HEK293 (cell line): ENCODE results near the gene LIME1.

Source experiments
- CTCF ChIA-PET: fragments of 350-600 bp; formaldehyde crosslinking; extraction: SDS; loops from one replicate; lab custom pipeline; 2021; ENCODE audit warnings: antibody characterized with exemption; lab: Yijun Ruan, JAX
- POLR2A ChIA-PET: fragments of 300-600 bp; formaldehyde crosslinking; extraction: SDS; loops from one replicate; lab custom pipeline; 2020; ENCODE audit warnings: antibody characterized with exemption, inconsistent platforms; lab: Yijun Ruan, JAX
- H3K27ac ChIP-seq: fragments of 200-500 bp; sonication (Bioruptor generic); 2 replicates; pipeline ENCODE4 v1.5.1; 2014; ENCODE audit warnings: low read depth, low read length, control low read depth, inconsistent platforms; ENCODE audit errors: extremely low read depth
- H3K36me3 ChIP-seq, 2 experiments: fragments of 200-500 bp in 1 of 2; sonication (Bioruptor generic) in 1 of 2; 1 replicate in 1 of 2; 2 replicates in 1 of 2; pipeline ENCODE4 v1.5.1; 2014 to 2017; ENCODE audit warnings: inconsistent platforms in 2 of 2, low read length in 2 of 2; ENCODE audit not compliant: control insufficient read depth in 2 of 2, insufficient read depth in 1 of 2
- H3K4me1 ChIP-seq: fragments of 200-500 bp; sonication (Bioruptor generic); 2 replicates; pipeline ENCODE4 v1.5.1; 2014; ENCODE audit warnings: mild to moderate bottlenecking, low read length, inconsistent platforms; ENCODE audit not compliant: control insufficient read depth, insufficient read depth
- H3K4me3 ChIP-seq: 2 replicates; pipeline ENCODE4 v1.5.1; 2011; ENCODE audit warnings: low read depth, mild to moderate bottlenecking, control low read depth, low read length, moderate library complexity
- H3K9me3 ChIP-seq: fragments of 200-500 bp; sonication (Bioruptor generic); 2 replicates; pipeline ENCODE4 v1.5.1; 2014; ENCODE audit warnings: low read depth, low read length, inconsistent platforms; ENCODE audit not compliant: control insufficient read depth, insufficient read depth
- EGR2 ChIP-seq: fragments of 450-650 bp; formaldehyde crosslinking; IDR thresholded peaks from 2 replicates; pipeline ENCODE4 v1.5.1; 2016; ENCODE audit warnings: low read depth, missing biosample characterization, missing genetic modification characterization
- GLIS1 ChIP-seq: fragments of 450-650 bp; formaldehyde crosslinking; IDR thresholded peaks from 2 replicates; pipeline ENCODE4 v1.5.1; 2016; ENCODE audit warnings: missing biosample characterization, missing genetic modification characterization
- GLIS2 ChIP-seq: fragments of 450-650 bp; formaldehyde crosslinking; IDR thresholded peaks from 2 replicates; pipeline ENCODE4 v1.5.1; 2016; ENCODE audit warnings: missing biosample characterization, missing genetic modification characterization
- HIC1 ChIP-seq: fragments of 450-650 bp; formaldehyde crosslinking; IDR thresholded peaks from 2 replicates; pipeline ENCODE4 v1.5.1; 2016; ENCODE audit warnings: missing biosample characterization, missing genetic modification characterization
- KLF1 ChIP-seq: fragments of 450-650 bp; formaldehyde crosslinking; IDR thresholded peaks from 2 replicates; pipeline ENCODE4 v1.5.1; 2016; ENCODE audit warnings: missing biosample characterization, missing genetic modification characterization
- KLF16 ChIP-seq: fragments of 450-650 bp; formaldehyde crosslinking; IDR thresholded peaks from 2 replicates; pipeline ENCODE4 v1.5.1; 2017; ENCODE audit warnings: missing biosample characterization, missing genetic modification characterization
- KLF8 ChIP-seq: fragments of 450-650 bp; formaldehyde crosslinking; IDR thresholded peaks from 2 replicates; pipeline ENCODE4 v1.5.1; 2016; ENCODE audit warnings: missing biosample characterization, missing genetic modification characterization
- MEIS1 ChIP-seq: sonication (generic); formaldehyde crosslinking; IDR thresholded peaks from 2 replicates; pipeline ENCODE4 v1.8.1; 2022; ENCODE audit warnings: missing genetic modification reagents, mild to moderate bottlenecking, borderline replicate concordance
- ZFHX2 ChIP-seq: fragments of 450-650 bp; formaldehyde crosslinking; conservative IDR thresholded peaks from 2 replicates; pipeline ENCODE4 v1.5.1; 2016; ENCODE audit warnings: missing biosample characterization, missing genetic modification characterization
- ZNF10 ChIP-seq: fragments of 450-650 bp; formaldehyde crosslinking; IDR thresholded peaks from 2 replicates; pipeline ENCODE4 v1.5.1; 2017; ENCODE audit warnings: missing biosample characterization, missing genetic modification characterization
- ZNF132 ChIP-seq: fragments of 450-650 bp; formaldehyde crosslinking; IDR thresholded peaks from 2 replicates; pipeline ENCODE4 v1.5.1; 2017; ENCODE audit warnings: missing biosample characterization, missing genetic modification characterization, borderline replicate concordance
- ZNF133 ChIP-seq: fragments of 450-650 bp; formaldehyde crosslinking; IDR thresholded peaks from 2 replicates; pipeline ENCODE4 v1.5.1; 2016; ENCODE audit warnings: missing biosample characterization, missing genetic modification characterization
- ZNF2 ChIP-seq: fragments of 450-650 bp; formaldehyde crosslinking; IDR thresholded peaks from 2 replicates; pipeline ENCODE4 v1.5.1; 2016; ENCODE audit warnings: missing biosample characterization, missing genetic modification characterization
- ZNF202 ChIP-seq: fragments of 450-650 bp; formaldehyde crosslinking; IDR thresholded peaks from 2 replicates; pipeline ENCODE4 v1.5.1; 2016; ENCODE audit warnings: missing biosample characterization, missing genetic modification characterization, borderline replicate concordance
- ZNF416 ChIP-seq: fragments of 450-650 bp; formaldehyde crosslinking; IDR thresholded peaks from 2 replicates; pipeline ENCODE4 v1.5.1; 2016; ENCODE audit warnings: missing biosample characterization, missing genetic modification characterization
- ZNF548 ChIP-seq: fragments of 450-650 bp; formaldehyde crosslinking; IDR thresholded peaks from 2 replicates; pipeline ENCODE4 v1.5.1; 2016; ENCODE audit warnings: missing biosample characterization, missing genetic modification characterization
- ZNF610 ChIP-seq: fragments of 450-650 bp; formaldehyde crosslinking; IDR thresholded peaks from 2 replicates; pipeline ENCODE4 v1.5.1; 2016; ENCODE audit warnings: missing biosample characterization, missing genetic modification characterization, borderline replicate concordance
- ZNF639 ChIP-seq: fragments of 450-650 bp; formaldehyde crosslinking; IDR thresholded peaks from 2 replicates; pipeline ENCODE4 v1.5.1; 2016; ENCODE audit warnings: missing biosample characterization, missing genetic modification characterization
- ZNF704 ChIP-seq: fragments of 450-650 bp; formaldehyde crosslinking; IDR thresholded peaks from 2 replicates; pipeline ENCODE4 v1.5.1; 2016; ENCODE audit warnings: missing biosample characterization, missing genetic modification characterization
- ZSCAN5A ChIP-seq: fragments of 450-650 bp; formaldehyde crosslinking; IDR thresholded peaks from 2 replicates; pipeline ENCODE4 v1.5.1; 2016; ENCODE audit warnings: missing biosample characterization, missing genetic modification characterization

Gene LIME1

GRCh38 chr20:63690898-63691710 lies 45.4 kb upstream of the LIME1 start:
- H3K27ac ChIP-seq, result no peak overlapping the region
- H3K4me1 ChIP-seq, result no peaks in the 10 kb centered on the region
- H3K4me3 ChIP-seq, result no peak overlapping the region
- POLR2A ChIA-PET, result interaction anchor here (1.2 kb wide), 1 partner anchor 9 kb away, joined by 3 read pairs; no protein-coding TSS in a partner anchor
- TF ChIP-seq KLF1 (tag by site-specific recombination) (peak; percentile 91), GLIS1 (tag by site-specific recombination) (peak; percentile 73), EGR2 (no peak), ZSCAN5A (tag by site-specific recombination) (no peak), ZNF416 (tag by site-specific recombination) (no peak), ZNF133 (tag by site-specific recombination) (no peak), ZNF548 (tag by site-specific recombination) (no peak), ZNF704 (no peak), ZFHX2 (tag by site-specific recombination) (0 out of 2 replicates have a peak, but pooled peaks have one; percentile 13), KLF8 (tag by site-specific recombination) (peak; percentile 36; the same call in 1 of the 2 replicates), GLIS2 (tag by site-specific recombination) (peak; percentile 36; the same call in 1 of the 2 replicates), KLF16 (tag by site-specific recombination) (no peak), ZNF2 (tag by site-specific recombination) (no peak), ZNF639 (tag by site-specific recombination) (no peak), ZNF610 (tag by site-specific recombination) (no peak), ZNF132 (no peak), HIC1 (tag by site-specific recombination) (peak; percentile 60; the same call in 1 of the 2 replicates), ZNF10 (tag by site-specific recombination) (no peak), ZNF202 (tag by site-specific recombination) (no peak), MEIS1 (CRISPR knock-in tag) (no peak)
- H3K36me3 ChIP-seq, result peaks cover 0 to 12% of the 10 kb centered on the region in 2 experiments; a peak in 1 of 3 replicates
- CTCF ChIA-PET, result interaction anchor here (0.6 to 1.5 kb wide), 2 partner anchors 153 to 380 kb away, joined by 3 to 4 read pairs; no protein-coding TSS in a partner anchor
- no peaks in the 10 kb centered on the region for H3K9me3 ChIP-seq
